Peyer's patch (tissue), 4 donors: ENCODE data around the gene SCN1A. TPM values are rescaled to one million over a fixed set of nuclear protein-coding genes. Genes with fewer than 3 reads are reported as not detected.

Source experiments
- DNase-seq, 3 donors: peaks; one replicate each; pipeline ENCODE4 v3.0.0-alpha.2; 2017 to 2019
- H3K27ac ChIP-seq, 4 donors: fragments of 200-600 bp; sonication (generic); one replicate each; pipeline ENCODE4 v1.5.1; 2016 to 2019
- H3K27me3 ChIP-seq, 2 donors: fragments of 200-600 bp; sonication (generic); one replicate each; pipeline ENCODE4 v1.5.1; 2019
- H3K36me3 ChIP-seq, 3 donors: fragments of 200-600 bp; sonication (generic); one replicate each; pipeline ENCODE4 v1.5.1; 2016 to 2019
- H3K4me1 ChIP-seq, 4 donors: fragments of 200-600 bp; sonication (generic); one replicate each; pipeline ENCODE4 v1.5.1; 2016 to 2019
- H3K4me3 ChIP-seq, 4 donors: fragments of 200-600 bp; sonication (generic); 1 replicate in 3 of 4; 2 replicates in 1 of 4; pipeline ENCODE4 v1.5.1; 2016 to 2019; ENCODE audit warnings: mild to moderate bottlenecking in 1 of 4
- H3K9me3 ChIP-seq, 4 donors: fragments of 200-600 bp; sonication (generic); one replicate each; pipeline ENCODE4 v1.5.1; 2016 to 2019; ENCODE audit warnings: mild to moderate bottlenecking in 1 of 4
- CTCF ChIP-seq, 6 experiments: fragments of 450-650 bp in 4 of 6; fragments of 200-600 bp in 2 of 6; sonication (generic) in 1 of 6; IDR thresholded peaks; one replicate each; pipeline ENCODE4 v1.5.1; 2017 to 2019; ENCODE audit warnings: antibody characterized with exemption in 6 of 6, mild to moderate bottlenecking in 3 of 6, moderate library complexity in 1 of 6
- POLR2A ChIP-seq, 2 donors: fragments of 450-650 bp; IDR thresholded peaks; one replicate each; pipeline ENCODE4 v1.5.1; 2017; ENCODE audit warnings: antibody characterized with exemption in 2 of 2, mild to moderate bottlenecking in 2 of 2, moderate library complexity in 2 of 2
- total RNA-seq, 4 donors: library from RNA; depleted of rRNA; stranded (reverse); fragments of >200 nt; gene quantifications; one replicate each; pipeline ENCODE4 v1.1.0, GENCODE V29; 2016

Gene SCN1A
- total RNA-seq, 4 donors from 2014 or later, result not detected

GRCh38 chr2:166163775-166164174 lies 36.0 kb upstream of the SCN1A start:
- DNase-seq, result no peak
- H3K9me3 ChIP-seq, result no peaks in the 10 kb centered on the region
- H3K27ac ChIP-seq, result no peak overlapping the region
- H3K36me3 ChIP-seq, result no peaks in the 10 kb centered on the region
- TF ChIP-seq POLR2A (IDR thresholded peaks at IDR 0.05), result no peak
- no peak for TF ChIP-seq CTCF (IDR thresholded peaks at IDR 0.05)
- H3K27me3 ChIP-seq, result no peaks in the 10 kb centered on the region
- H3K4me1 ChIP-seq, result no peaks in the 10 kb centered on the region
- H3K4me3 ChIP-seq, result no peak overlapping the region

GRCh38 chr2:166158546-166158945 lies 30.7 kb upstream of the SCN1A start:
- Histone ChIP-seq H3K4me1 (no peaks in the 10 kb centered on the region), H3K27ac (no peak overlapping the region), H3K27me3 (no peaks in the 10 kb centered on the region), H3K36me3 (no peaks in the 10 kb centered on the region), H3K4me3 (no peak overlapping the region), H3K9me3 (no peaks in the 10 kb centered on the region)
- TF ChIP-seq POLR2A (IDR thresholded peaks at IDR 0.05), result no peak
- DNase-seq, result no peak

- DNase-seq, result no peak
- no peaks in the 10 kb centered on the region for H3K27me3 ChIP-seq
- H3K9me3 ChIP-seq, result no peaks in the 10 kb centered on the region
- no peak overlapping the region for H3K27ac ChIP-seq
- H3K4me1 ChIP-seq, result no peaks in the 10 kb centered on the region
- TF ChIP-seq POLR2A (IDR thresholded peaks at IDR 0.05), result no peak
- TF ChIP-seq CTCF (IDR thresholded peaks at IDR 0.05), result no peak
- H3K4me3 ChIP-seq, result no peak overlapping the region
- no peaks in the 10 kb centered on the region for H3K36me3 ChIP-seq
These were observed 29.8 kb upstream of the SCN1A start for GRCh38 chr2:166157578-166157977.

GRCh38 chr2:166156985-166157490 lies 29.2 kb upstream of the SCN1A start:
- no peaks in the 10 kb centered on the region for H3K9me3 ChIP-seq
- no peak for TF ChIP-seq POLR2A (IDR thresholded peaks at IDR 0.05)
- TF ChIP-seq CTCF (IDR thresholded peaks at IDR 0.05), result no peak
- no peak overlapping the region for H3K27ac ChIP-seq
- no peaks in the 10 kb centered on the region for H3K27me3 ChIP-seq
- DNase-seq, result no peak
- H3K36me3 ChIP-seq, result no peaks in the 10 kb centered on the region
- H3K4me1 ChIP-seq, result no peaks in the 10 kb centered on the region
- no peak overlapping the region for H3K4me3 ChIP-seq

GRCh38 chr2:166155589-166155988 lies 27.8 kb upstream of the SCN1A start:
- H3K36me3 ChIP-seq, result no peaks in the 10 kb centered on the region
- H3K27ac ChIP-seq, result no peak overlapping the region
- DNase-seq, result no peak
- H3K4me3 ChIP-seq, result no peak overlapping the region
- no peaks in the 10 kb centered on the region for H3K27me3 ChIP-seq
- H3K9me3 ChIP-seq, result no peaks in the 10 kb centered on the region
- TF ChIP-seq POLR2A (IDR thresholded peaks at IDR 0.05) (no peak), CTCF (IDR thresholded peaks at IDR 0.05) (no peak)
- no peaks in the 10 kb centered on the region for H3K4me1 ChIP-seq

- H3K4me1 ChIP-seq, result no peaks in the 10 kb centered on the region
- H3K36me3 ChIP-seq, result no peaks in the 10 kb centered on the region
- TF ChIP-seq CTCF (IDR thresholded peaks at IDR 0.05) (no peak), POLR2A (IDR thresholded peaks at IDR 0.05) (no peak)
- H3K27me3 ChIP-seq, result no peaks in the 10 kb centered on the region
- no peak overlapping the region for H3K27ac ChIP-seq
- H3K9me3 ChIP-seq, result no peaks in the 10 kb centered on the region
- H3K4me3 ChIP-seq, result no peak overlapping the region
- no peak for DNase-seq
These were observed 27.0 kb upstream of the SCN1A start for GRCh38 chr2:166154685-166155338.
